Fibroblast of skin of scalp (primary cell): ENCODE results near the gene DEFB124.

Experiments used
- DNase-seq: peaks from one replicate; pipeline ENCODE4 v3.0.0-alpha.2; 2013

DEFB124 gene

GRCh38 chr20:31425797-31426196 lies 49.1 kb downstream of the DEFB124 start:
- DNase-seq = no peak

- DNase-seq = no peak
Observed at GRCh38 chr20:31418307-31418706, 56.6 kb downstream of the DEFB124 start.

GRCh38 chr20:31415653-31416052 lies 59.3 kb downstream of the DEFB124 start:
- DNase-seq = no peak
